HT-29 (cell line): Measurements from ENCODE around the gene DISP3. TPM values are rescaled to one million over a fixed set of nuclear protein-coding genes. Genes with fewer than 3 reads are reported as not detected.

Source experiments
- DNase-seq: peaks from one replicate; pipeline ENCODE4 v3.0.0-alpha.2; 2015; ENCODE audit warnings: low spot score
- total RNA-seq: library from RNA; depleted of rRNA; stranded (reverse); fragments of >200 nt; shearing (Covaris generic); gene quantifications from 2 replicates; pipeline ENCODE4 v1.2.3, GENCODE V29; 2014

Gene DISP3
- total RNA-seq, 1 experiment from 2014 or later, result 0.05 TPM

- no peak for DNase-seq
Measured at GRCh38 chr1:11487196-11487751, 8.3 kb downstream of the DISP3 start.

- no peak for DNase-seq
Measured at GRCh38 chr1:11488201-11488770, 9.3 kb downstream of the DISP3 start.

GRCh38 chr1:11488966-11489625 is 10.1 kb downstream of the DISP3 start:
- DNase-seq, result no peak

DNA sequence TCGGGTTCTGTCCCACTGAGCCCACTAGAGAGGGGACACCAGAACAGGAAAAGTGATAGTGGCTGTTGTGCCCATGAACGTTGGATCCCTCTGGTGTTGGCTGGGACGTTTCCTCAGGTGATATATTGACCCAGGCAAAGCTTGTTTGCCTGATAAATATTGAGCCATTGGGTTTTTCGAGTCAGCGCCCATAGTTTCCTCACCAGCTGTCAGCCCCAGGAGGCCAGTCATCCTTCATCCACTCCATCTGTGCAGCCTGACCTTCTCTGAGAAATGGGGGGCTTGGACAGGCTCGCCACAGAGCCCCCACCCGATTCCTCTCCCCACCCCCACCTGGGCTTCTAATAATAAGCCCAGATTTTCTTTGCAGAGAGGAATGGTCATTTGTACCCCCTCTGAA is 13.3 kb downstream of the DISP3 start:
- DNase-seq, result no peak

- DNase-seq, result no peak
Measured at GRCh38 chr1:11493972-11494655, 15.2 kb downstream of the DISP3 start.

GRCh38 chr1:11494771-11495170 is 15.8 kb downstream of the DISP3 start:
- DNase-seq, result no peak

DNA sequence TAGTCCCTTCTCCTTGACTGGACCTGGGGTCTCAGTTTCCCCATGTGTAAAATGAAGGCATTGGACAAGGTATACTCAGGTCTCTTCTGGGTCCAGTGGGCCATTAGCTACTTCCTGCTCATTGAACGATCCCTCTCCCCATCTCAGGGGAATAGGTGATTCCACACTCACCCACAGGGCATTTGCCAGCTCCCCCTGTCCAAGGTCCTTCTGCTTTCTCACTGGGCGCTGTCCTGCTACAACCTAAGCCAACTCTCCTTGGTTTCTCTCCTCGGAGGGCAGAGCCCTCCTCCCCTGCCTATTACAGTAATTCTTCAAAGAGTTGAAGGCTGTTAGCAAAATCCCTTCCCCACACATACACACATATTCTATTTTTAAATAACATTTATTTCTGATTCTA is 16.6 kb downstream of the DISP3 start:
- no peak for DNase-seq

DNA sequence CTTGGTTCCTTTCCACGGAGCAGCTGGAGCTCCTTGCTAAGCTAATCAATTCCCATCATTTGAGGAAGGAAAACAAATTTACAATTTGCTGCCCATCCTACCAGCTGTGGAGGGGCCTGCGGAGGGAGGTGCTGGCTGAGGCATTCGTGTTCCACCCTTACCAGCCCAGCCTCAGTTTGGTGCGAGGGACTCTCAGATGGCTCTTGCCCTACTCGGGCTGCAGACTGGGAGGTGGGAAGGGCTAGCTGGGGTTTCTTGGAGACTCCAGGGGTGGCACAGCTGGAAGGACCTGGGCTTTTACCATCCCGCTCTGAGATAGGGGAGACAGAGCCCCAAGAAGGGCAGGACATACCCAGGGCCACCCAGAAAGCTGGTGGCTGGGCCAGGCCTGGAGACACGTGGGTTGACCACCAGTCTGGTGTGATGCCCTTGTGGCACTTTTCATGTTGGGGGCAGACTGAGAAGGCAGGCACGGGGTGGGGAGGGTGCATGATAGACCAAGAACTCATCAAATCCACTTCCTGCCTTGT is 17.7 kb downstream of the DISP3 start:
- no peak for DNase-seq

DNA sequence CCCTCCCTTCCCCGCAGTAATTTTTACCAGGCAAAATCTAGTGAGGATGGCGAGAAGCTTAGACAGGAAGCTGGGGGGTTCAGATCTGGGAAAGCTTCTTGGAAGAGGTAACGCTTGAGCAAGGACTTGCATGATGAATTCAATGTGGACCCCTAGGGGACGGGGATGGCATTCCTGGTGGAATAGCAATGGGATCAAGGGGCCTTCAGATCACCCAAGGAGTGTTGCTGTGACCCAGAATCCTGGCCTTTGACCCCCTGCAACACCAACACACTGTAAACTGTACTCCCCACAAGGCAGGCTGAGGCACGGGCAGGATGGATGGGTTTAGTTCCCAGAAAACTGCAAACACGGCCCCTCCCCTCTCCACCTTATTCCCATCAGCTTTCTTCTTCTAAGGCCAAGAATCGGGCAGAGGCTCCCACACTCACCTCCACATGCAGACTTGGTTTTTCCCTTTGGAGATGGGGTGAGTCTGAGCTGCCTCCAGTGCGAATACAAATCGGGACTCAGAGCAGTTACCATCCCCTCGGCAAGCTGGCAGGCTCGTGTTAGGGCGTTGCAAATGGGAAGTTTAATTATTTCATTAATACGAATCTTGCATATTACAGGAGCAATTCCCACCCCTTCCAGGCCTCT is 20.1 kb downstream of the DISP3 start:
- DNase-seq, result no peak

DNA sequence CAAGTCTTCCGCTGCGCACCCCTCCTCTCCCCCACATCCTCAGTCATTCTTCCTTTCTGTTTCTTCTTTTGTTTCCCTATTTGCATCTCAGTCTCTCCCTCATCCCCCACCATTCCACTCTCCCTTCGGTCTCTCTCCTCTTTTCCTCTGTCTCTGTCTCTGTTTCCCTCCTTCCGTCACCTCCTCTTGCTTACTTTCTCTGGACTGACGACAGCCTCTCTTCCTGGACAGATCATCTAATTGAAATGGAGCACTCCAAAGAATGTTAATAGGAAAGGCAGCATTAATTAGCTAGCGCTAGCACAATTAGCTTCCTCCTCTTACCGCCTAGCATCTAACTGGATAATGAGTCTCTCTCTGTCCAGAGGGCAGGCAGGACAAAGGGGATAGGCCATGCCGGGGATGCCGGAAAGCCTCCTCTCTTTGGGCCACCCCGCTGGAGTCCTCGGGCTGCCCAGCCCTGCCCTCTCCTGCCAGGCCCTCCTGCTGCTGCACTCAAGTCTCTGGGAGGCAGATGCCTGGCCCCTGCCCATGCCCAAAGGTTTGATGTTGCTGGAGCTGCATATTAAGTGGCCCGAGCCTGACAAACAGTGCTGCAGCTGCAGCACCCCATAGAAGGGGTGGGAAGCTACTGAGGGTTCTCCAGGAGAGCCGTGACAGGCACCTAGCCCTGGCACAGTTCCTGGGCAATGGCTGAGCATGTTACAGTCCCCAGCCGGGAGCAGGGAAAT is 20.8 kb downstream of the DISP3 start:
- no peak for DNase-seq

DNA sequence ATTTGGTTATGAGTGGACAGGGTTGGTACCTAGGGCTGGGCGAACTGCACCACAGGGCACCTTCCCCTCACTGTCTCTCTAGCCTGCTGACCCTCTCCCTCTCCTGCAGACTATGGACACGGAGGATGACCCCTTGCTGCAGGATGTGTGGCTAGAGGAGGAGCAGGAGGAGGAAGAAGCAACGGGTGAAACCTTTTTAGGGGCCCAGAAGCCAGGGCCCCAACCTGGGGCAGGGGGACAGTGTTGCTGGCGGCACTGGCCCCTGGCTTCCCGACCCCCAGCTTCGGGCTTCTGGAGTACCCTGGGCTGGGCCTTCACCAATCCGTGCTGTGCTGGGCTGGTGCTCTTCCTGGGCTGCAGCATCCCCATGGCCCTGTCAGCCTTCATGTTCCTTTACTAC is 21.9 kb downstream of the DISP3 start:
- no peak for DNase-seq

DNA sequence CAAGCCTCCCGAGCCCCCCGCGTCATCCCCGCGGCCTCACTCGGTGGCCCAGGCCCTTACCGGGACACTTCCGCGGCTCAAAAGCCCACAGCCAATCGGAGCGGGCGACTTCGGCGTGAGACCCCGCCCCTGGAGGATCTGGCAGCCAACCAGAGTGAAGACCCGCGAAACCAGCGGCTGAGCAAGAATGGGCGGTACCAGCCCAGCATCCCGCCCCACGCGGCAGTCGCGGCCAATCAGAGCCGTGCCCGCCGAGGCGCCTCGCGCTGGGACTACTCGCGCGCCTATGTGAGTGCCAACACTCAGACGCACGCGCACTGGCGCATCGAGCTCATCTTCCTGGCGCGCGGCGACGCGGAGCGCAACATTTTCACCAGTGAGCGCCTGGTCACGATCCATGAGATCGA is 22.5 kb downstream of the DISP3 start:
- no peak for DNase-seq

DNA sequence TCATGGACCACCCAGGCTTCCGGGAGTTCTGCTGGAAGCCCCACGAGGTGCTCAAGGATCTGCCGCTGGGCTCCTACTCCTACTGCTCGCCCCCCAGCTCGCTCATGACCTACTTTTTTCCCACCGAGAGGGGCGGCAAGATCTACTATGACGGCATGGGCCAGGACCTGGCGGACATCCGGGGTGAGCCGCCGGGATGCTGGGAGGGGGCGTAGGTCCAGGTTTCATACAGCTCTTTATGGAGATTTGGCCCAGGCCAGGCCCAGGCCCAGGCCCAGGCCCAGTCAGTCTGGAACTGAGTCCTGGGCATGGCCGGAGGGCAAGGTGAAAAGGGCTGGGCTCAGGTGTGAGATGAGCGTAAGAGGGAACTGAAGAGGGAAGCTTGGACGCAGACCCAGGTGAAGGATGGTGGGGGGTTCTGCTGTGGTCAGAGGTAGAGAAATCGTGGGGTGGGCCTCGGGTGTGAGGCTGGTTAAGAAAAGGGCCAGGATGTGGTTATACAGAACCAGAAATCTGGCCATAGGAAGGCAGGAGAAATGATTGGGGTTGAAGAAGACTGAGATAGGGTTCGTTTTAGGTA is 23.0 kb downstream of the DISP3 start:
- DNase-seq, result no peak

GRCh38 chr1:11502516-11502915 is 23.6 kb downstream of the DISP3 start:
- no peak for DNase-seq

GRCh38 chr1:11504599-11504998 is 25.6 kb downstream of the DISP3 start:
- DNase-seq, result no peak

- DNase-seq, result no peak
Measured at GRCh38 chr1:11505591-11506538, 26.9 kb downstream of the DISP3 start.

- DNase-seq, result no peak
Measured at GRCh38 chr1:11507309-11507708, 28.4 kb downstream of the DISP3 start.

- no peak for DNase-seq
Measured at GRCh38 chr1:11513681-11514080, 34.7 kb downstream of the DISP3 start.

- no peak for DNase-seq
Measured at GRCh38 chr1:11514366-11514765, 35.4 kb downstream of the DISP3 start.
